LNCaP clone FGC (cell line): ENCODE data around the gene GAS2.

Source experiments
- DNase-seq: peaks from one replicate; pipeline ENCODE4 v3.0.0-alpha.2; 2011; ENCODE audit warnings: low read depth
- H3K4me3 ChIP-seq: 2 replicates; pipeline ENCODE4 v1.5.1; 2011; ENCODE audit warnings: mild to moderate bottlenecking, low read depth, low read length, control low read depth
- TF ChIP-seq, protein P1 (sequence below): IDR thresholded peaks from 2 replicates; pipeline ENCODE4 v1.5.1; 2012; ENCODE audit warnings: mild to moderate bottlenecking; ENCODE audit not compliant: control insufficient read depth, insufficient read depth; ENCODE audit errors: extremely low read depth

Gene GAS2

DNA sequence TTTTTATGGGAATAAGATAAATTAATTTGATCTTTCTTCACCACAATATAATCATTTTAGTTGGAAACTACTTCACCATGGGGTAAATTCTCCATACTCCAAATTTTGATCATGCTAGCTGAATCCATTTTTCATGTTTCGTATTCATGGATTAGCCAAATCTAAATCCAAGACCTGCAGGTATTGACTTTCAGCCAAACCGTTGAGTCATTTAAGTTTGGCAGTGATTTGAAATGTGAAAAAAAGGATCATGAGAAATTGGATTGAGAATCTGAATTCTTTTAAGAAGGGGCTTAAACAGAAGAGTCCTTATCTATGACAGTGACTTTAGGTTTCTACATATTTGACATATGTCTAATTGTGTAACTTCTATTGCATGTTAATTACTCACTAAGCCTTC lies 5.3 kb downstream of the GAS2 start:
- no peak for DNase-seq
- TF ChIP-seq, protein P1, sequence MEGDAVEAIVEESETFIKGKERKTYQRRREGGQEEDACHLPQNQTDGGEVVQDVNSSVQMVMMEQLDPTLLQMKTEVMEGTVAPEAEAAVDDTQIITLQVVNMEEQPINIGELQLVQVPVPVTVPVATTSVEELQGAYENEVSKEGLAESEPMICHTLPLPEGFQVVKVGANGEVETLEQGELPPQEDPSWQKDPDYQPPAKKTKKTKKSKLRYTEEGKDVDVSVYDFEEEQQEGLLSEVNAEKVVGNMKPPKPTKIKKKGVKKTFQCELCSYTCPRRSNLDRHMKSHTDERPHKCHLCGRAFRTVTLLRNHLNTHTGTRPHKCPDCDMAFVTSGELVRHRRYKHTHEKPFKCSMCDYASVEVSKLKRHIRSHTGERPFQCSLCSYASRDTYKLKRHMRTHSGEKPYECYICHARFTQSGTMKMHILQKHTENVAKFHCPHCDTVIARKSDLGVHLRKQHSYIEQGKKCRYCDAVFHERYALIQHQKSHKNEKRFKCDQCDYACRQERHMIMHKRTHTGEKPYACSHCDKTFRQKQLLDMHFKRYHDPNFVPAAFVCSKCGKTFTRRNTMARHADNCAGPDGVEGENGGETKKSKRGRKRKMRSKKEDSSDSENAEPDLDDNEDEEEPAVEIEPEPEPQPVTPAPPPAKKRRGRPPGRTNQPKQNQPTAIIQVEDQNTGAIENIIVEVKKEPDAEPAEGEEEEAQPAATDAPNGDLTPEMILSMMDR, result no peak
- H3K4me3 ChIP-seq, result no peak overlapping the region

DNA sequence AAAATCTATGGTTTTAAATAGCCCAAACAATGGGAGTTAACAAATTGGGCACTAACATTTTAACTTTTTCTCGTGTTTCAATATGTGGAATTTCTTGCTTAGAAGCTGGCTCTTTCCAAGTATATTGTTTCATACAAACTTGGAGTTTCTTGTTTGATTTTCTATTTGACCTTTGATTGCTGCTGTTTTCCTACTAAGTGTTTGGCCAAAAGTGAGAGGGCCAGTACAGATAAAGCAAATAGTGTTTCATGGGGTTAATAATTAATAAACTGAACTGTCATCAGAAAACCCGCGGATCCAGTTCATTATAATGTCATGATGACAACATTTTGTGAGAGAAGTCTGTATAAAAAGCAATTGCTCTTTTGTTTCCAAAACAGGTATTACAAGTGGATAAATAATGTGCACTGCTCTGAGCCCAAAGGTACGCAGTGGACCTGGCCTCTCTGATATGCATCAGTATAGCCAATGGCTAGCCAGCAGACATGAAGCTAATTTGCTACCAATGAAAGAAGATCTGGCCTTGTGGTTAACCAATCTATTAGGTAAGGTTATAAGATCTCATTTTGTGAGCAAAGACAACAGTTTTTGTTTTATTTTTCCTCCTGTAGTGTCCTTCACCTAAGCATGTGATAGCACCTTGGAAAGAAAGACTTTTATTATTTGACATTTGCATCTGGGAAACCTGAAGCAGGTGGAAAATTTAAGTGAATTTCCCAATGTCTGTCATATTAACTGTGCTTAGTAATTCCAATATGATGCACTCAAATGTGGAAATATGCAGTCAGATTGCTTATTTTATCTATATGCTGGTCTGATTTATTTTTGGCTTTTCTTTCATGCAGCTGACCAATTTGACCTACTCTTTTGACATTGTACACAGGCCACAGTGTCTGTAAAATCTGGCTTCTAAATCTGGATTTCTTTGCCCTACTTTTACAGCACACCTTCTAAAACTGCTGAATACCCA lies 8.3 kb downstream of the GAS2 start:
- no peak overlapping the region for H3K4me3 ChIP-seq
- DNase-seq, result peak; percentile 71

DNA sequence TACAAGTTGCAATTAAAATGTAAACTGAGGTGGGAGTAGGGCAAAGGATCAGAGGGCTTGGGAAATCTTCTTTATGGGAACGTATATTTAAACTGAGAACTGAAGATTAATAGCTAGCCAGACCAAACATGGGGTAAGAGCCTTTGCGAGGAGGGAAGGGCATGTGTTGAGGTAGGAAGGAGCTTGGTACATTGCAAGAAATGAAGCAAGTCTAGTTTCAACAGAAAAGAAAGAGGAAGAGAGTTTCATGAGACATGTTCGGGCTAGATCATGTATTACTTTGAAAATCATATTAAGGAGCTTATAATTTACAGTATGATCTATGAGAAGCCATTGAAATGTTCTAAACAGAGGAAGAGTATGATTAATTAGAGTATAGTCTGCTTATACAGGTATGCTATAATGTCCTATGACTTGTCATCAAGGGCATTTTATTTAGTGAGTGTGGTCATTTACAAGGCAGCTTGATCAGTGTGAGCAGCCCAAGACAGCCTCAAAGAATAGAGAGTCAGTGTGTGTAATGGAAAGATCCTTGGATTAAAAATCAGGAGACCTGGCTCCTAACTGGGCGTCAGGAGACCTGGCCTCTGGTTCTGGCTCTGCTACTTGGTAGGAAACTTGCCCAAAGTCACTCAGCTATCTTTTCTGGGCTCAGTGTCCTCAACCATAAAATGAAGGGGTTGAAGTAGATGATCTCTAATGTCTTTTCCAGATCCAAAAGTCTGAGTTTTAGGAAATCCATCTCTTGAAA lies 10.9 kb downstream of the GAS2 start:
- H3K4me3 ChIP-seq, result no peak overlapping the region
- DNase-seq, result no peak
- TF ChIP-seq, protein P1, result no peak

More for the DNA sequence above, 8.3 kb downstream of the GAS2 start:
- TF ChIP-seq, protein P1, result no peak

DNA sequence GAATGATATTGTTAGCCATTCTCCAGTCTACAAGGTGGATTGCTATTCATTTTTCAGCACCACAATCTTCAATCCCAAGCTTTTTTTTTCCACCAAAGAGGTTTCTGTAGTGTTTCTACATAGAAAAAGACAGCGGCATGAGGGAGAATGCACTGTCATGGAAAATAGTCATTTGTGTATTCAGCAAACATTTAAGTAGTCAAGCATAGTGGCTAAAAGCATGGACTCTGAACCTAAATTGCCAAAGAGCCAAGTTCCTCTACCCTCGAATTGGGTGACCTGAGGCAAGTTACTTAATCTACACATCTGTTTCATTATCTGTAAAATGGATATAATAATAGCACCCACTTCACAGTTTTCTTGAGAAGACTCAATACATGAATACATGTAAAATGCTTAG lies 14.2 kb downstream of the GAS2 start:
- DNase-seq, result no peak
- H3K4me3 ChIP-seq, result no peak overlapping the region
- TF ChIP-seq, protein P1, result no peak

DNA sequence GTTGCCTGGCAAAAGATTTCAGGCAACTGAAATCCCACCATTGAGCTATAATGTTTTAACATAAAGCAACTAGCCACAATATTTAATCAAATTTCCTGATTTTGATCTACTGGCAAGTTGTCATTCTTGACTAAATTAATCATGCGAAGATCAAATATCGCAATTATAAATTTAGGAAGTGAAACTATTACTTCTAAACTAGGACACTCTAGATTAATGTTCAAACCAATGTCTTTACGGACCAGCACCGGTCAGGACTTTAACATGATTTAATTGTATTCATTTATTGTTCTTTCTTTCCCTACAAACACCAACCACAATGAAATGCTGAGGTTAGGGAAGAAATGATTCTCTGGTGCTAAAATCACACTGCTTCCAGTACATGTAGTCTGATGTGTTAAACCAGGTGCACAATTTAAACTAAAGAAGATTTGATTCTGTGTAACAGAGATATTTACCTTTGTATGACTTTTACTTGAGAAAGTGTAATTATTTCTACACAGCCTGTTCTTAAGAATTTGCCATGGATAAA lies 14.9 kb downstream of the GAS2 start:
- no peak for DNase-seq
- TF ChIP-seq, protein P1, result no peak
- no peak overlapping the region for H3K4me3 ChIP-seq

DNA sequence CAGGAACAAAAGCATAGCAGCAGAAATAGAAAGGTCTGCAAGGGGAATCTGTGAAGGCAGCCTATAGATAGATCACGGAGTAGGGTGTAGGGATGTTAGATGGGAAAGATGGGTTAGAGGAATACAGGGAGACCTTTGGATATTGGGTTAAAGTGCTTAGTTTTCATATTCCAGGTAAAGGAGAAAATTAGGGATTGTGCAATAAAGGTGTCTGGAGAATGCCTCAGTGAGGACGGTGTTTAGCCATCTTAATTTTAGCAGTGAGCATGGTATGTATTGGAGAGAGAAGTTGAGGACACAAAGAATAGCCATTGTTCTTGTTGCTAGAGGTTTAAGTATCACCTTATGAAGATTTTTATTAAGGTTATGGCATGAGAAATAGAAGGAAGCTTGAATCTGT lies 17.7 kb downstream of the GAS2 start:
- TF ChIP-seq, protein P1, result no peak
- H3K4me3 ChIP-seq, result no peak overlapping the region
- DNase-seq, result no peak
